Stimulated activated CD8-positive, alpha-beta memory T cell treated with anti-CD3 and anti-CD28 coated beads, Interleukin-15, amount 100 ng/mL, for 4 hours (primary cell): Measurements from ENCODE around the gene NOS1AP.

ENCODE experiments used
- DNase-seq, 2 donors: peaks; one replicate each; pipeline ENCODE4 v3.0.0-alpha.2; 2020; ENCODE audit warnings: low read depth in 2 of 2

Gene NOS1AP

GRCh38 chr1:162385702-162386101 is 316.2 kb downstream of the NOS1AP start:
- no peak for DNase-seq

- DNase-seq = no peak
Measured at GRCh38 chr1:162386292-162387225, 317.1 kb downstream of the NOS1AP start.

- DNase-seq = no peak
Measured at GRCh38 chr1:162387226-162388082, 318.0 kb downstream of the NOS1AP start.

GRCh38 chr1:162388083-162388594 is 318.6 kb downstream of the NOS1AP start:
- DNase-seq = no peak

GRCh38 chr1:162388615-162389014 is 319.1 kb downstream of the NOS1AP start:
- DNase-seq = no peak

GRCh38 chr1:162389021-162389818 is 319.7 kb downstream of the NOS1AP start:
- no peak for DNase-seq

GRCh38 chr1:162389971-162390370 is 320.5 kb downstream of the NOS1AP start:
- DNase-seq = no peak

GRCh38 chr1:162390396-162391185 is 321.1 kb downstream of the NOS1AP start:
- no peak for DNase-seq

- no peak for DNase-seq
Measured at GRCh38 chr1:162391790-162392563, 322.5 kb downstream of the NOS1AP start.

GRCh38 chr1:162396201-162396906 is 326.9 kb downstream of the NOS1AP start:
- DNase-seq = no peak

- DNase-seq = no peak
Measured at GRCh38 chr1:162397039-162397448, 327.6 kb downstream of the NOS1AP start.

GRCh38 chr1:162397943-162398560 is 328.6 kb downstream of the NOS1AP start:
- DNase-seq = no peak

GRCh38 chr1:162398999-162399580 is 329.6 kb downstream of the NOS1AP start:
- no peak for DNase-seq

- no peak for DNase-seq
Measured at GRCh38 chr1:162400790-162401355, 331.4 kb downstream of the NOS1AP start.

- no peak for DNase-seq
Measured at GRCh38 chr1:162404550-162405160, 335.2 kb downstream of the NOS1AP start.

- DNase-seq = no peak
Measured at GRCh38 chr1:162405800-162406199, 336.3 kb downstream of the NOS1AP start.

- no peak for DNase-seq
Measured at GRCh38 chr1:162406811-162407210, 337.3 kb downstream of the NOS1AP start.

- DNase-seq = no peak
Measured at GRCh38 chr1:162407539-162407938, 338.0 kb downstream of the NOS1AP start.
